ENCODE results near the gene NEURL4. TPM values are rescaled to one million over a fixed set of nuclear protein-coding genes. Genes with fewer than 3 reads are reported as not detected.

The NEURL4 gene
- total RNA-seq, 4 donors from 2014 or later, result 12.0 to 30.4 (median 14.9) TPM

GRCh38 chr17:7347630-7348477 is 18.7 kb upstream of the NEURL4 start:
- Histone ChIP-seq H3K27me3 (peaks cover 14% of the 10 kb centered on the region), H3K36me3 (no peaks in the 10 kb centered on the region), H3K27ac (no peak overlapping the region), H3K4me1 (peaks cover 0 to 44% (median 16%) of the 10 kb centered on the region in 3 donors), H3K4me3 (no peak overlapping the region), H3K9me3 (no peaks in the 10 kb centered on the region)
- TF ChIP-seq POLR2AphosphoS5 (IDR thresholded peaks at IDR 0.05) (no peak), POLR2A (IDR thresholded peaks at IDR 0.05) (no peak), CTCF (IDR thresholded peaks at IDR 0.05) (no peak), EP300 (IDR thresholded peaks at IDR 0.05) (no peak)
- WGBS, 2 donors (ENCODE audit: low coverage in 1 of 2), result 30 to 56% methylated on average over 5 to 6 of the region's 19 CpGs
- ATAC-seq, result no peak

- no peak for ATAC-seq
- WGBS, 2 donors (ENCODE audit: low coverage in 1 of 2), result 65 to 70% methylated on average over 2 to 11 of the region's 18 CpGs
- H3K9me3 ChIP-seq, result no peaks in the 10 kb centered on the region
- peaks cover 23% of the 10 kb centered on the region for H3K27me3 ChIP-seq
- H3K36me3 ChIP-seq, result no peaks in the 10 kb centered on the region
- H3K27ac ChIP-seq, result no peak overlapping the region
- TF ChIP-seq POLR2AphosphoS5 (IDR thresholded peaks at IDR 0.05) (no peak), CTCF (IDR thresholded peaks at IDR 0.05) (no peak), POLR2A (IDR thresholded peaks at IDR 0.05) (no peak), EP300 (IDR thresholded peaks at IDR 0.05) (no peak)
- peaks cover 0 to 38% (median 12%) of the 10 kb centered on the region in 3 donors for H3K4me1 ChIP-seq
- H3K4me3 ChIP-seq, result no peak overlapping the region
These were observed 17.9 kb upstream of the NEURL4 start for GRCh38 chr17:7346761-7347614.

- H3K27ac ChIP-seq, result no peak overlapping the region
- no peak overlapping the region for H3K4me3 ChIP-seq
- TF ChIP-seq POLR2AphosphoS5 (IDR thresholded peaks at IDR 0.05) (no peak), POLR2A (IDR thresholded peaks at IDR 0.05) (no peak), CTCF (IDR thresholded peaks at IDR 0.05) (no peak), EP300 (IDR thresholded peaks at IDR 0.05) (no peak)
- no peaks in the 10 kb centered on the region for H3K36me3 ChIP-seq
- H3K4me1 ChIP-seq, result peaks cover 0 to 5% (median 0%) of the 10 kb centered on the region in 3 donors
- H3K27me3 ChIP-seq, result peaks cover 53% of the 10 kb centered on the region
- no peak for ATAC-seq
- 40% methylated on average over 3 of the region's 15 CpGs; no CpG with 5 or more reads in 1 of the 2 donors for WGBS, 2 donors (ENCODE audit: low coverage in 1 of 2)
- H3K9me3 ChIP-seq, result no peaks in the 10 kb centered on the region
These were observed 14.1 kb upstream of the NEURL4 start for GRCh38 chr17:7343250-7343649.

GRCh38 chr17:7341842-7342241 is 12.7 kb upstream of the NEURL4 start:
- no peaks in the 10 kb centered on the region for H3K9me3 ChIP-seq
- H3K27ac ChIP-seq, result no peak overlapping the region
- H3K27me3 ChIP-seq, result peaks cover 64% of the 10 kb centered on the region
- no peak overlapping the region for H3K4me3 ChIP-seq
- no peaks in the 10 kb centered on the region for H3K4me1 ChIP-seq
- 89 to 95% methylated on average over 3 to 5 of the region's 13 CpGs for WGBS, 2 donors (ENCODE audit: low coverage in 1 of 2)
- H3K36me3 ChIP-seq, result no peaks in the 10 kb centered on the region
- TF ChIP-seq EP300 (IDR thresholded peaks at IDR 0.05) (no peak), POLR2A (IDR thresholded peaks at IDR 0.05) (no peak), CTCF (IDR thresholded peaks at IDR 0.05) (no peak), POLR2AphosphoS5 (IDR thresholded peaks at IDR 0.05) (no peak)
- no peak for ATAC-seq

Measured in gastroesophageal sphincter (tissue), 4 donors.